Mesendoderm (in vitro differentiated cells): ENCODE data around the gene ZDHHC13.
"Not testable (repeated sequence)": the region's sequence is repeated elsewhere in the genome, so short reads cannot be mapped to it uniquely, and the experiment has no call there.

Experiments used
- DNase-seq: peaks from one replicate; pipeline ENCODE4 v3.0.0; 2013
- H2AK5ac ChIP-seq: 2 replicates; pipeline ENCODE4 v1.6.1; 2013; ENCODE audit warnings: low read length, inconsistent platforms
- H2BK120ac ChIP-seq: 2 replicates; pipeline ENCODE4 v1.6.1; 2013; ENCODE audit warnings: low read depth, mild to moderate bottlenecking, low read length, moderate library complexity, mixed read lengths
- H2BK15ac ChIP-seq: replicated peaks from 2 replicates; pipeline ENCODE4 v1.6.1; 2013; ENCODE audit warnings: low read depth, mild to moderate bottlenecking, moderate library complexity
- H2BK5ac ChIP-seq: 2 replicates; pipeline ENCODE4 v1.6.1; 2013; ENCODE audit warnings: low read length, inconsistent platforms
- H3K18ac ChIP-seq: 2 replicates; pipeline ENCODE4 v1.6.1; 2013; ENCODE audit warnings: mild to moderate bottlenecking, low read length, mixed read lengths
- H3K23ac ChIP-seq: one replicate; pipeline ENCODE4 v1.6.1; 2013; ENCODE audit warnings: low read length
- H3K27ac ChIP-seq: 2 replicates; pipeline ENCODE4 v1.5.1; 2013; ENCODE audit warnings: low read depth, mild to moderate bottlenecking, inconsistent platforms, low read length, moderate library complexity
- H3K27me3 ChIP-seq: 2 replicates; pipeline ENCODE4 v1.6.1; 2013; ENCODE audit warnings: low read length, control low read depth, mild to moderate bottlenecking, inconsistent platforms; ENCODE audit not compliant: insufficient read depth, poor library complexity
- H3K36me3 ChIP-seq: 2 replicates; pipeline ENCODE4 v1.6.1; 2013; ENCODE audit warnings: low read length, inconsistent platforms; ENCODE audit not compliant: control insufficient read depth, insufficient read depth
- H3K4ac ChIP-seq: one replicate; pipeline ENCODE4 v1.6.1; 2013; ENCODE audit warnings: low read depth, mild to moderate bottlenecking, low read length, moderate library complexity
- H3K4me1 ChIP-seq: 2 replicates; pipeline ENCODE4 v1.6.1; 2013; ENCODE audit warnings: low read depth, low read length, inconsistent platforms; ENCODE audit not compliant: control insufficient read depth
- H3K4me2 ChIP-seq: 2 replicates; pipeline ENCODE4 v1.6.1; 2013; ENCODE audit warnings: low read length
- H3K4me3 ChIP-seq: 2 replicates; pipeline ENCODE4 v1.5.1; 2013; ENCODE audit warnings: mild to moderate bottlenecking, low read length
- H3K56ac ChIP-seq: one replicate; pipeline ENCODE4 v1.6.1; 2013; ENCODE audit warnings: low read length
- H3K79me1 ChIP-seq: 2 replicates; pipeline ENCODE4 v1.6.1; 2013; ENCODE audit warnings: low read length, inconsistent platforms
- H3K79me2 ChIP-seq: 2 replicates; pipeline ENCODE4 v1.6.1; 2013; ENCODE audit warnings: mild to moderate bottlenecking, low read length; ENCODE audit not compliant: control insufficient read depth, insufficient read depth
- H3K9ac ChIP-seq: 2 replicates; pipeline ENCODE4 v1.6.1; 2013; ENCODE audit warnings: low read length, inconsistent platforms
- H4K5ac ChIP-seq: one replicate; pipeline ENCODE4 v1.6.1; 2013; ENCODE audit warnings: low read length
- H4K8ac ChIP-seq: one replicate; pipeline ENCODE4 v1.6.1; 2013; ENCODE audit warnings: low read depth, mild to moderate bottlenecking, control low read depth, low read length, moderate library complexity
- WGBS: extraction: QIAGEN DNeasy Blood & Tissue Kit; methylation state at CpG from one replicate; pipeline ENCODE4 v1.1.7; 2013; ENCODE audit warnings: low lambda C conversion rate, missing lambda C conversion rate; ENCODE audit not compliant: insufficient coverage; ENCODE audit errors: extremely low coverage; 5-methylcytosine and 5-hydroxymethylcytosine counted together

ZDHHC13 gene

GRCh38 chr11:19117760-19118097 is 761 bp downstream of the ZDHHC13 start:
- Histone ChIP-seq H3K4me2 (peak overlapping the region; percentile 95), H3K56ac (peak overlapping the region; percentile 95), H3K27ac (no peak overlapping the region), H3K79me2 (peaks cover 10% of the 10 kb centered on the region), H4K8ac (no peak overlapping the region), H3K9ac (peak overlapping the region; percentile 88), H3K4me3 (peak overlapping the region; percentile 77), H3K4ac (no peak overlapping the region), H3K23ac (no peak overlapping the region), H3K27me3 (no peaks in the 10 kb centered on the region), H2AK5ac (no peak overlapping the region), H3K18ac (no peak overlapping the region), H3K36me3 (no peaks in the 10 kb centered on the region), H2BK5ac (no peak overlapping the region), H2BK120ac (no peak overlapping the region), H3K79me1 (peaks cover 11% of the 10 kb centered on the region), H3K4me1 (peaks cover 3% of the 10 kb centered on the region), H4K5ac (no peak overlapping the region), H2BK15ac (no peak overlapping the region)
- WGBS, result no CpG with 5 or more reads among the region's 7 CpGs
- DNase-seq, result no peak

DNA sequence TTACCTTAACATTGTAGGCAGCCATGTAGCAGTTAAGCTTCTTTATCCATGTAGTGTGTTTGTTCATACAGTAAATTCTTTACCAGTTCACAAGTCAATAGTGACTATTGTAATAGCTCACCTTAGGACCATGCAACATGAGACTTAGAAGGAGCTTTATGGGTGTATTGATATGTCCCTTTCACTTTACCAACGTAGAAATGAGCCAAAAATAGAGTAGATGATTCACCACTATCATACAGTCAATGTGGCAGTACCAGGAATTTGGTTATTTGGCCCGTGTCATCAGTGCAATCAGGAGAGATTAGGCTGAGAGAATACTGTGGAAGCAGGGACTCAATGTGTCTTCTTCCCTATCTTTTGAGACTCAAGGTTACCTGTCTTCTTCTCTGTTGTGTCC is 4.7 kb downstream of the ZDHHC13 start:
- no peak overlapping the region for H3K4me3 ChIP-seq
- no peak overlapping the region for H2AK5ac ChIP-seq

DNA sequence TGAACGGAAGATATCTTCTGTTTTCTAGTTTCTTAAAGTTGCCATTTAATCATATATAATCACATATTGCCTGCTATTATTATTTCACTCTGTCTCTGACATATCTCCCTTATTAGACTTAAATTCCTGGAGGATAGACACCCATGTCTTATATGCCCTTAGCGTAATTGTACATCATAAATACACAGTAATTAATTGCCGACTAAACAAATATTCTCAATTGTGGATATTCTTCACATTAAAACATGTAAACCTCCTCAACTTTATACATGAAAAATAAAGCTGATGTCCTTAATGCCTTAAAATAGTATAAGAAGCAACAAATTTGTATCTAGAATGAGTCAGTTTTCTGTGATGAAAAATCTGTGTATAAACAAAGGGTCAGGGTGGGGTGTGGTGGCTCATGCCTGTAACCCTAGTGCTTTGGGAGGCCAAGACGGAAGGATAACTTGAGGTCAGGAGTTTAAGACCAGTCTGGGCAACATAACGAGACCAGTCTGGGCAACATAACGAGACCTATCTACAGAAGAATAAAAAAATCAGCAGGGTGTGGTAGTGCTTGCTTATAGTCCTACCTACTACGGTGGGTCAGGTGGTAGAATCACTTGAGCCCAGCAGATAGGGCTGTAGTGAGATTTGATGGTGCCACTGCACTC is 6.1 kb downstream of the ZDHHC13 start:
- no peak overlapping the region for H2BK15ac ChIP-seq
- no peak overlapping the region for H3K4me3 ChIP-seq
- H3K79me2 ChIP-seq, result peaks cover 10% of the 10 kb centered on the region
- no peak for DNase-seq
- H3K4me1 ChIP-seq, result peaks cover under 1% of the 10 kb centered on the region
- H3K18ac ChIP-seq, result no peak overlapping the region
- no peak overlapping the region for H3K23ac ChIP-seq
- H3K27me3 ChIP-seq, result no peaks in the 10 kb centered on the region
- no peak overlapping the region for H3K27ac ChIP-seq
- no peak overlapping the region for H3K56ac ChIP-seq
- H3K9ac ChIP-seq, result no peak overlapping the region
- H2BK5ac ChIP-seq, result no peak overlapping the region
- H3K36me3 ChIP-seq, result no peaks in the 10 kb centered on the region
- H3K79me1 ChIP-seq, result peaks cover 12% of the 10 kb centered on the region
- no peak overlapping the region for H4K8ac ChIP-seq
- no peak overlapping the region for H2BK120ac ChIP-seq
- no peak overlapping the region for H3K4ac ChIP-seq
- no CpG with 5 or more reads among the region's 7 CpGs for WGBS
- H3K4me2 ChIP-seq, result no peak overlapping the region
- H2AK5ac ChIP-seq, result no peak overlapping the region
- no peak overlapping the region for H4K5ac ChIP-seq

More for the DNA sequence above, 4.7 kb downstream of the ZDHHC13 start:
- H4K8ac ChIP-seq, result no peak overlapping the region
- DNase-seq, result no peak
- no peak overlapping the region for H2BK5ac ChIP-seq
- no peak overlapping the region for H3K18ac ChIP-seq
- peaks cover 12% of the 10 kb centered on the region for H3K79me2 ChIP-seq
- no peak overlapping the region for H3K23ac ChIP-seq
- H2BK120ac ChIP-seq, result no peak overlapping the region
- H3K9ac ChIP-seq, result no peak overlapping the region
- no peak overlapping the region for H3K4me2 ChIP-seq
- H2BK15ac ChIP-seq, result no peak overlapping the region
- H3K27me3 ChIP-seq, result no peaks in the 10 kb centered on the region
- no peak overlapping the region for H3K27ac ChIP-seq
- H3K4me1 ChIP-seq, result peaks cover 3% of the 10 kb centered on the region
- H3K36me3 ChIP-seq, result no peaks in the 10 kb centered on the region
- no peak overlapping the region for H3K4ac ChIP-seq
- no CpG with 5 or more reads among the region's 2 CpGs for WGBS
- H3K56ac ChIP-seq, result no peak overlapping the region
- no peak overlapping the region for H4K5ac ChIP-seq
- H3K79me1 ChIP-seq, result peaks cover 14% of the 10 kb centered on the region

GRCh38 chr11:19126562-19127325 is 9.8 kb downstream of the ZDHHC13 start:
- H2BK120ac ChIP-seq, H2BK5ac ChIP-seq, H3K27ac ChIP-seq, H4K5ac ChIP-seq, H3K4me3 ChIP-seq, DNase-seq, H3K9ac ChIP-seq, H3K4me1 ChIP-seq, H3K23ac ChIP-seq, H3K4ac ChIP-seq, H4K8ac ChIP-seq, H3K79me1 ChIP-seq, H3K36me3 ChIP-seq, H3K79me2 ChIP-seq, H2BK15ac ChIP-seq, H3K27me3 ChIP-seq, H3K18ac ChIP-seq, H3K56ac ChIP-seq, H2AK5ac ChIP-seq, H3K4me2 ChIP-seq: not testable (repeated sequence)
- no CpG with 5 or more reads among the region's 4 CpGs for WGBS

- Histone ChIP-seq H3K27me3 (no peaks in the 10 kb centered on the region), H3K18ac (no peak overlapping the region), H2AK5ac (no peak overlapping the region), H3K4me2 (no peak overlapping the region), H2BK5ac (no peak overlapping the region), H3K23ac (no peak overlapping the region), H3K56ac (no peak overlapping the region), H3K4me1 (no peaks in the 10 kb centered on the region), H3K79me2 (no peaks in the 10 kb centered on the region), H4K8ac (no peak overlapping the region), H3K4ac (no peak overlapping the region), H2BK120ac (no peak overlapping the region), H4K5ac (no peak overlapping the region), H3K36me3 (no peaks in the 10 kb centered on the region), H3K79me1 (peaks cover 3% of the 10 kb centered on the region), H2BK15ac (no peak overlapping the region), H3K9ac (no peak overlapping the region), H3K27ac (no peak overlapping the region), H3K4me3 (no peak overlapping the region)
- DNase-seq, result no peak
- WGBS, result no CpG with 5 or more reads among the region's 1 CpG
These were observed 17.0 kb downstream of the ZDHHC13 start for GRCh38 chr11:19134004-19134403.
